ENCODE results near the gene OR56A4.

The OR56A4 gene

GRCh38 chr11:6006846-6007245 lies at the start of gene OR56A4:
Gene OR56A4, minus strand, starts transcription at chr11:6006946. Its CDS starts 3,954 bp downstream, at chr11:6002992.
- in situ Hi-C loops (cut with MboI; ENCODE audit: low sequenced_read_pairs) = loop anchor here (25.0 kb wide), 1 partner anchor 330 kb away; no protein-coding TSS in a partner anchor

- in situ Hi-C loops (cut with MboI; ENCODE audit: low sequenced_read_pairs) = no loop called here
Measured at GRCh38 chr11:6055569-6055968, 48.8 kb upstream of the OR56A4 start.

DNA sequence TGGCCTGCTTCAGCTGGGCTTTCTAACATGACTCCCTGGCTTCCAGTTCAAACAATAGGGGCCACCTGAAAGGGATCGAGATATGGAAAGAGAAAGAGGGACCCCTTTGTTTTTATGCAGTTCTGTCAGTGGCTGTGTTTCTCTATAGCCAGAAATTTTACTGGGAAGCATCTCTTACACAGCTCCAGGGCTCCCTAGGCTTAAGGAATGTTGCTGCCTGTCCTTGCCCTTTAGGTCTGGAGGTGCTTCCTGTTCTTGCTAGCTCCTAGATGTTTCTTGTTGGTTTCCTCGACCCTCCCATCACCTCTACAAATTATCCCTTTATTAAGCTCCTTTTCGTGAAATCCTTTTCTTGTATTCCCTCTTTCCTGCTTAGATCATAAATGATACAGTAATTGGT lies 45.6 kb upstream of the OR56A4 start:
- in situ Hi-C loops (cut with MboI; ENCODE audit: low sequenced_read_pairs) = no loop called here

- in situ Hi-C loops (cut with MboI; ENCODE audit: low sequenced_read_pairs) = no loop called here
Measured at GRCh38 chr11:6040874-6041273, 34.1 kb upstream of the OR56A4 start.

- in situ Hi-C loops (cut with MboI; ENCODE audit: low sequenced_read_pairs) = no loop called here
Measured at GRCh38 chr11:6030708-6031405, 24.1 kb upstream of the OR56A4 start, which contains the start of gene OR56A1. Gene OR56A1, minus strand, starts transcription at chr11:6030758. Its CDS starts 3,066 bp downstream, at chr11:6027692.

- in situ Hi-C loops (cut with MboI; ENCODE audit: low sequenced_read_pairs) = no loop called here
Measured at GRCh38 chr11:6027501-6027900, 20.8 kb upstream of the OR56A4 start.

DNA sequence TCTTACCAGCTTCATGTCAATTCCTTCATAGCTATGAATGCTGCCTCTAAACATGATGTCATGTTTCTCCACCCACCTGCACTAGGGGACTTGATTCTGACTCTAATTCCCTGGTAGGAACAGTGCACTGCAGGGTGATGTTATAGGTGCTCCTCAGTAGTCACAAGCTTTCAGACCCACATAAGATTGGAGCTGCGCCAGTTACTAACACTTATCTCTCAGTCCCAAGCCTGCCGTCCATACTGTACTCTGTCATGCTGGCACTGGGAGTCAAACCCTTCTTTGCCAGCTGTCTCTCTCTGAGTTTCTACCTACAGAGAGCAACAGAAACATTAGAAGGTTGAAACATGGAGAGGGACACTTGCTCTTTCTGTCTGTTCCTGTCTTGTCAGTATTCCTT lies 18.3 kb upstream of the OR56A4 start:
- in situ Hi-C loops (cut with MboI; ENCODE audit: low sequenced_read_pairs) = no loop called here

- in situ Hi-C loops (cut with MboI; ENCODE audit: low sequenced_read_pairs) = loop anchor here (25.0 kb wide), 1 partner anchor 314 kb away; no protein-coding TSS in a partner anchor
Measured at GRCh38 chr11:6022956-6023355, 16.2 kb upstream of the OR56A4 start.

- in situ Hi-C loops (cut with MboI; ENCODE audit: low sequenced_read_pairs) = loop anchor here (25.0 kb wide), 1 partner anchor 324 kb away; no protein-coding TSS in a partner anchor
Measured at GRCh38 chr11:6013042-6013441, 6.3 kb upstream of the OR56A4 start.

GRCh38 chr11:6012035-6012668 lies 5.4 kb upstream of the OR56A4 start:
- in situ Hi-C loops (cut with MboI; ENCODE audit: low sequenced_read_pairs) = loop anchor here (25.0 kb wide), 1 partner anchor 325 kb away; no protein-coding TSS in a partner anchor

DNA sequence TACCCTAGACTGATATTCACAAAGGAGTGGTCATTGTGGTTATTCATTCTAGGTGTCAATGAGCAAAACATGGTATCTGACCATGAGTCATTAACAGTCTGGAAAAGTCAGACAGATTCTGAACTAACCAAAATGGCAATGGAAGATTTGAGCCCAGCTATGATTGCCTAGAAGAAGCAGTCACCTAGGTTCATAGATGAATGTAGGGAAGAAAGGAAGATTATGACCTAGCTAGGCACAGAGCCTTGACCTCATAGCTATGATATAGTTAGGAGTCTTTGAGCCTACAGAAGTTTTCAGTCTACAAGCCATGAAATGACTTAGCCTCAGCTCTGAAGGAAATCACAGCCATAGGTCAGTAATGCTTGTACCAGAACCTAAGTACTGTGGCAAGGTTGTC lies 351 bp downstream of the OR56A4 start:
- in situ Hi-C loops (cut with MboI; ENCODE audit: low sequenced_read_pairs) = loop anchor here (25.0 kb wide), 1 partner anchor 331 kb away; no protein-coding TSS in a partner anchor

DNA sequence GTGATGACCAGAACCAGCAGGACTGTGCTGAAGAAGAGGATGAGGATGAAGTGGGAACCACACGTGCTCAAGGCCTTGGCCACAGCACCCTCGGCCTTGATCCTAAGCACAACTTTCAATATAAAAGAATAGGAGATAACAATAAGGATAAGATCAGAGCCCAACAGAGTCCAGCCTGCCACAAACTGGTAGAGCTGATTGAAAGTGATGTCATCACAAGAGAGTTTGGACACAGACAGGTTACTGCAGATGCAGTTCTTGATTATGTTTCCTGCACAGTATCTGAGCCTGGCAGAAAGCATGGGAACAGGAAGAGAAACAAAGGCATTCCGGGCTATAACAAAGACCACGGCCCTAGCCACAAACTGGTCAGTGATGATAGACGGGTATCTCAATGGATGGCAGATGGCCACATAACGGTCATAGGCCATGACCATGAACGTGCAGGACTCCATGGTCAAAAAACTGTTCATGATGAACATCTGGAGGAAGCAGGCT lies 4.5 kb downstream of the OR56A4 start:
- in situ Hi-C loops (cut with MboI; ENCODE audit: low sequenced_read_pairs) = loop anchor here (25.0 kb wide), 1 partner anchor 335 kb away; no protein-coding TSS in a partner anchor

GRCh38 chr11:5994791-5995190 lies 12.0 kb downstream of the OR56A4 start:
- in situ Hi-C loops (cut with MboI; ENCODE audit: low sequenced_read_pairs) = no loop called here

- in situ Hi-C loops (cut with MboI; ENCODE audit: low sequenced_read_pairs) = no loop called here
Measured at GRCh38 chr11:5992604-5993251, 14.0 kb downstream of the OR56A4 start.

DNA sequence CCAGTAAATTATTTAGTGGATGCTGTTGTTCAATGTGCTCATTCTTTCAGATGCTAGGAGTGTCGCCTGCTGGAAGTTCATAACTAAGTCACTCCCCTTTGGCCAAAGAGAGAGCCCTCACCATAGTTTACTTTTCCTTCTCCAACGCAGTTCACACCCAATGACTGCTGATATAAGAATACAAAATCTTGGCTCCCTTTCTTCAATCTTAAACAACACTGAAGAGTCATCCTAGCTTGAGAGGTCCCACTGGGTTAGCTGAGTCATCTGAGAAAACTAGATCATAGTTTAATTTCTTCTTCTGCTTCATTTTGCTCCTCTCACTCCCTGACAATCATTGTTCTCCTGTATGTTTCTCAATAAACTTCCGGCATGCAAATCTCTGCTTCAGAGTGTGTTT lies 14.6 kb downstream of the OR56A4 start:
- in situ Hi-C loops (cut with MboI; ENCODE audit: low sequenced_read_pairs) = no loop called here

DNA sequence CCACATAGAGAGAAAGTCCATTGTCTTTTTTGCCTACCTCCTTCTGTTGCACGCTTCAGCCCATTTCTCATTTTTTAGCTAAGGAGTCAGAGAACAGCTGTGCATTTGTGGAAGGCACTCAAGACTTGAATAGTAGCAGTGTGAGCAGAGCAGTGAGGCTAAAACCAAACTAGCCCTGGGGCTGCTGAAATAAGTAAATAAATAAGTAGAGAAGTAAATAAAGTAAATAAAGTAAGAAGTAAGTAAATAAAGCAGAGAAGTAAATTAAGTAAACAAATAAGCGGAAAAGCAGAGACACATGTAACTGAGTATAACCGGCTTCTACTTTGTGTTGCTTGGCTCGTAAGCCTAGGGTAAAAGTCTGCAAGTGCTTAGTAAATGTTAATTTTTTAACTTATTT lies 17.5 kb downstream of the OR56A4 start:
- in situ Hi-C loops (cut with MboI; ENCODE audit: low sequenced_read_pairs) = no loop called here

DNA sequence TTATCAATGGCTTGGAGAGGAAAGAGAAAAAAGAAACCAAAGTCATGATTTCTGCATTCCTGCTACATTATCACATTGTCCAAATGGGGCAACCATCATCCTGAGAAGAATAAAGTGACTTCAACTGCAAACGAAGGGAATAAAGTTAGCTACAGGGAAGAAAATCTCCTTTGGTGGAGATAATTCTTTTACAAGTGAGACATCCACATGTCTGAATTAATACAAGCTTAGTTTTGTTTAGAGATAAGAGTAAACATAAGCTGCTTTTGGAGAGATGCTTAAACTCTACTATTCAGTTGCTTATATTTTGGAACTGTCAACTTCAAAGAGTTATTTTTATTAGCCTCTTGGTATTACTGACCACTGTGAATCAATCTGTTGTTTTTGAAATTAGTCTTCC lies 19.9 kb downstream of the OR56A4 start, which contains the start of gene OR52L1:
Gene OR52L1 (minus strand): TSS at position 101 of the 400 bp plus-strand sequence. CDS start 55 bp downstream, at position 46.
- in situ Hi-C loops (cut with MboI; ENCODE audit: low sequenced_read_pairs) = no loop called here

- in situ Hi-C loops (cut with MboI; ENCODE audit: low sequenced_read_pairs) = no loop called here
Measured at GRCh38 chr11:5983443-5983842, 23.3 kb downstream of the OR56A4 start.

DNA sequence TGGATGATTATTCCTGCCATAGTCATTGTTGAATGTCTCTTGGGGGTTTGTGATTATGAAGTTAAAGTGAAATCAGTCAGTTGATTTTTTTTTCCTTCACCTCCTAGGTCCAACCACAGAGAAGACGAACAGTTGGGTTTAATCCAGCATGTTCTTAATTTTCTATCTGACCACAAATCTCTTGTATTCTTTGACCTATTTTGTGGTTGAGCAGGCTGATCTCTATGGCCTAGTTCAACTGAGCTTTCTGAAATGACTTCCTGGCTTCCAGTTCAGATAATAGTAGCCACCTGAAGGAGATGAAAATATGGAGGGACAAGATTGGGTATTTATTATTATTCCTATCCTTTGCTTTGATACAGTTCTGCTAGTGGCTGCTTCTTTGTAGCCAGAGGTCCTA lies 33.2 kb downstream of the OR56A4 start:
- in situ Hi-C loops (cut with MboI; ENCODE audit: low sequenced_read_pairs) = no loop called here

DNA sequence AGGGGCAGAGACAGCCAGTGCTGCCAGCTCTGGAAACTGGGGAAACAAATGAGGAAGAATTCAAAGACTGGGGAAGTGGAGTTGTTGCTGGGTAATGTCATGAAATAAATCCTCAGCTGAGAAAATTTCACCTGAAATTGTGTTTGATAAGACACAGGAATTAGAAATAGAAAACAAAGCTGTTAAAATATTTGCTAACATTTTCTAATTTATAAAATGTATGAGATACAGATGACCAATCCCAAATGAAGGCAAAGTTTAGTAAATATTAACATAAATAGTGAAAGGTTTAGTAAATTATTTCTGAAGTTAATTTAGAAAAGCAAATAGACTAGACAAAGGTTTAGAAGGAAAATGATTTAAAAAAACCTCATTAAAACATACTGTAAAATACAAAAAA lies 38.4 kb downstream of the OR56A4 start, which contains the start of gene OR56A5:
Gene OR56A5 (minus strand): TSS at position 101 of the 400 bp plus-strand sequence. CDS start 0 bp downstream, at position 101.
- in situ Hi-C loops (cut with MboI; ENCODE audit: low sequenced_read_pairs) = no loop called here

DNA sequence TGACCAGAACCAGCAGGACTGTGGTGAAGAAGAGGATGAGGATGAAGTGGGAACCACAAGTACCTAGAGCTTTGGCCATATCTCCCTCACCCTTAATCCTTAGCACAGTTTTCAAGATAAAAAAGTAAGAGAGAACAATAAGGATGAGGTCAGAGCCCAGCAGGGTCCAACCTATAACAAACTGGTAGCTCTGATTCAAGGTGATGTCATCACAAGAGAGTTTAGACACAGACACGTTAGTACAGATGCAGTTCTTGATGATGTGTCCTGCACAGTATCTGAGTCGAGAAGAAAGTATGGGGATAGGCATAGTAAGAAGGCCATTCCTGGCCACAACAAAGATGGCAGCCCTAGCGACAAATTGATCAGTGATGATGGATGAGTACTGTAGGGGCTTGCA lies 39.0 kb downstream of the OR56A4 start:
- in situ Hi-C loops (cut with MboI; ENCODE audit: low sequenced_read_pairs) = no loop called here
